Psoas muscle (tissue), 8 donors: ENCODE data around the gene SAE1. TPM values are rescaled to one million over a fixed set of nuclear protein-coding genes. Genes with fewer than 3 reads are reported as not detected.

ENCODE experiments used
- ATAC-seq, 4 donors: fragments of 200-7000 bp; cut with Tn5 transposase; one replicate each; pipeline ENCODE4 v1.9.1; 2020; ENCODE audit warnings: moderate library complexity in 3 of 4, mild to moderate bottlenecking in 2 of 4
- DNase-seq, 2 donors: peaks; one replicate each; pipeline ENCODE4 v3.0.0-alpha.2; 2020
- H3K27ac ChIP-seq: fragments of 200-600 bp; one replicate; pipeline ENCODE4 v1.8.0; 2022
- H3K27me3 ChIP-seq, 3 donors: fragments of 200-600 bp in 1 of 3; one replicate each; pipeline versions ENCODE4 v1.6.1 to v1.8.0; 2013 to 2022; ENCODE audit warnings: low read length in 2 of 3, mild to moderate bottlenecking in 2 of 3, moderate library complexity in 1 of 3; ENCODE audit not compliant: insufficient read depth in 3 of 3
- H3K36me3 ChIP-seq, 2 donors: fragments of 200-600 bp in 1 of 2; one replicate each; pipeline versions ENCODE4 v1.6.1 to v1.8.0; 2013 to 2022; ENCODE audit warnings: low read depth in 1 of 2, mild to moderate bottlenecking in 1 of 2, moderate library complexity in 1 of 2; ENCODE audit not compliant: insufficient read depth in 1 of 2
- H3K4me1 ChIP-seq: fragments of 200-600 bp; one replicate; pipeline ENCODE4 v1.8.0; 2022
- H3K4me3 ChIP-seq: fragments of 200-600 bp; one replicate; pipeline ENCODE4 v1.8.0; 2022; ENCODE audit warnings: mild to moderate bottlenecking
- H3K9me3 ChIP-seq: fragments of 200-600 bp; one replicate; pipeline ENCODE4 v1.8.0; 2022
- WGBS, 3 donors: extraction: QIAGEN DNeasy Blood & Tissue Kit; methylation state at CpG; one replicate each; pipeline versions ENCODE4 v1.1.6 to v1.1.7; 2013; 5-methylcytosine and 5-hydroxymethylcytosine counted together
- intact Hi-C, 2 donors: fragments of 100-400 bp; cut with DNase I; formaldehyde crosslinking; loops; one replicate each; pipeline versions ENCODE4 v1.11.0 to v1.14.2; 2022
- polyA plus RNA-seq, 3 donors: library from polyadenylated mRNA; stranded (reverse); fragments of 200-250 nt; gene quantifications; one replicate each; pipeline ENCODE4 v1.2.3, GENCODE V29; 2013
- total RNA-seq, 4 donors: library from RNA; stranded (reverse); fragmentation: NEBNext Ultra II Directional in 2 of 4; extraction: Animal tissue kit (Norgen Biotek cat#: 25700) in 2 of 4; gene quantifications; one replicate each; pipeline versions ENCODE4 v1.2.1 to v1.2.4, GENCODE V29; 2021 to 2023
- TF ChIP-seq, protein P1 (sequence below): fragments of 200-600 bp; IDR thresholded peaks from one replicate; pipeline ENCODE4 v1.8.0; 2022; ENCODE audit warnings: antibody characterized with exemption
- donor health status: healthy with polysubstance abuse.
- donor health status: DM: no; HTN: no; CAD: no; lungs with moderate emphysema.
- donor health status: Bipolar disorder and iron deficiency.
- donor health status: healthy.
- donor health status: DM: yes; HTN: yes; CAD: no.
- donor health status: DM: no; HTN: no; CAD: no.
- donor health status: DM: no; HTN: no; CAD: no.
- donor health status: DM: yes; HTN: yes; CAD: no.

SAE1 gene
- total and polyA plus RNA-seq, 7 donors: 30.7 to 63.4 (median 42.0) TPM

DNA sequence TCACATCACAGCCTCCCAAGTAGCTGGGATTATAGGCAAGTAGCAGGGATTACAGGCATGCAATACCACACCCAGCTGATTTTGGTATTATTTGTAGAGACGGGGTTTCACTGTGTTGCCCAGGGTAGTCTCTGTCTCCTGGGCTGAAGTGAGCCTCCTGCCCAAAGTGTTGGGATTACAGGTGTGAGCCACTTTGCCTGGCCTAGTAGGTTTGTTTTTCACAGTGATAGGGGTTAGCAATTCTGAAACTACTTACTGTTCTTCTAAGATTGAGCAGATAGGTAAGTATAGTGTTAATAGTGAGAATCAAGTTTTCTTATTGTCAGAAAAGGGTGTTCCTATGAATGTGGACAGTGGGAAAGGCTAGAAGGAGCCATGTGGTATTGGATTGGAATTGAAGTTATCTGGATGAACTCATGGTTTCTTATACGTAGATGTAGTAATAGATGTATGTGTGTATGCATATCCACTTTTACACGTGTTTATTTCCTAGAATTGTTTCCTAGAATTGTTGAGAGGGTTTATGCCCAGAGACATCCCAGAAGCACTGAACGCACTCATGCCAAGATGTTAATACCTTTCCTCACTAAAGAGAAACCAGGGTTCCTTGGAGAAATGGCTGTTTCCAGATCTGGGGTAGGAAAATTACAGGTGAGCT, 49.1 kb downstream of the SAE1 start:
- ATAC-seq (no peak), DNase-seq (no peak)
- Histone ChIP-seq H3K9me3 (no peaks in the 10 kb centered on the region), H3K27me3 (no peaks in the 10 kb centered on the region), H3K27ac (no peak overlapping the region), H3K4me3 (no peak overlapping the region), H3K4me1 (peaks cover 5% of the 10 kb centered on the region), H3K36me3 (peaks cover 3 to 37% of the 10 kb centered on the region in 2 donors)
- 78 to 88% (median 83%) methylated on average over 4 of the region's 4 CpGs for WGBS, 3 donors
- intact Hi-C loops: no loop called here
- TF ChIP-seq, protein P1, sequence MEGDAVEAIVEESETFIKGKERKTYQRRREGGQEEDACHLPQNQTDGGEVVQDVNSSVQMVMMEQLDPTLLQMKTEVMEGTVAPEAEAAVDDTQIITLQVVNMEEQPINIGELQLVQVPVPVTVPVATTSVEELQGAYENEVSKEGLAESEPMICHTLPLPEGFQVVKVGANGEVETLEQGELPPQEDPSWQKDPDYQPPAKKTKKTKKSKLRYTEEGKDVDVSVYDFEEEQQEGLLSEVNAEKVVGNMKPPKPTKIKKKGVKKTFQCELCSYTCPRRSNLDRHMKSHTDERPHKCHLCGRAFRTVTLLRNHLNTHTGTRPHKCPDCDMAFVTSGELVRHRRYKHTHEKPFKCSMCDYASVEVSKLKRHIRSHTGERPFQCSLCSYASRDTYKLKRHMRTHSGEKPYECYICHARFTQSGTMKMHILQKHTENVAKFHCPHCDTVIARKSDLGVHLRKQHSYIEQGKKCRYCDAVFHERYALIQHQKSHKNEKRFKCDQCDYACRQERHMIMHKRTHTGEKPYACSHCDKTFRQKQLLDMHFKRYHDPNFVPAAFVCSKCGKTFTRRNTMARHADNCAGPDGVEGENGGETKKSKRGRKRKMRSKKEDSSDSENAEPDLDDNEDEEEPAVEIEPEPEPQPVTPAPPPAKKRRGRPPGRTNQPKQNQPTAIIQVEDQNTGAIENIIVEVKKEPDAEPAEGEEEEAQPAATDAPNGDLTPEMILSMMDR: no peak

DNA sequence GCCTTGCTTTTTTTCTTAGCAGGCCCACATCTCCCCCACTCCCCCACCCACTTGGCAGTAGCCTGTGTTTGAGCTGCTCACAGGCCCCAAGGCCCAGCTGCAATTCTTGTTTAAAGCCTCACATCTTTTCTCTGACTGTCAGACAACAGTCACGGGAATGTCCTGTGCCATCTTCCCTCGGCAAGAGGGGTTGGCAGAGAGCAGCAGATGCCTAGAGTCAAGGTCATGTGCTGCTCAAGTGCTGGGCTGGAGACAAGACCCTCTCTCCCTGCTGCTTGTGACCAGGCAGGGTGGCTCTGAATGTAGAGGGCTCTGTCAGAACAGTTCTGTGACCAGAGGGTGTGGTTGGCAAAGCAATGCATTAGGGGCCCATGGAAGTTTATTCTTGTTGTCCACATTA, 53.0 kb downstream of the SAE1 start:
- Histone ChIP-seq H3K4me3 (no peak overlapping the region), H3K27me3 (no peaks in the 10 kb centered on the region), H3K27ac (no peak overlapping the region), H3K4me1 (peaks cover 5% of the 10 kb centered on the region), H3K9me3 (no peaks in the 10 kb centered on the region), H3K36me3 (peaks cover 0 to 22% of the 10 kb centered on the region in 2 donors)
- WGBS, 3 donors: 47 to 56% (median 52%) methylated on average over 2 of the region's 2 CpGs
- DNase-seq (no peak), ATAC-seq (no peak)
- TF ChIP-seq, protein P1: no peak
- intact Hi-C loops: no loop called here

DNA sequence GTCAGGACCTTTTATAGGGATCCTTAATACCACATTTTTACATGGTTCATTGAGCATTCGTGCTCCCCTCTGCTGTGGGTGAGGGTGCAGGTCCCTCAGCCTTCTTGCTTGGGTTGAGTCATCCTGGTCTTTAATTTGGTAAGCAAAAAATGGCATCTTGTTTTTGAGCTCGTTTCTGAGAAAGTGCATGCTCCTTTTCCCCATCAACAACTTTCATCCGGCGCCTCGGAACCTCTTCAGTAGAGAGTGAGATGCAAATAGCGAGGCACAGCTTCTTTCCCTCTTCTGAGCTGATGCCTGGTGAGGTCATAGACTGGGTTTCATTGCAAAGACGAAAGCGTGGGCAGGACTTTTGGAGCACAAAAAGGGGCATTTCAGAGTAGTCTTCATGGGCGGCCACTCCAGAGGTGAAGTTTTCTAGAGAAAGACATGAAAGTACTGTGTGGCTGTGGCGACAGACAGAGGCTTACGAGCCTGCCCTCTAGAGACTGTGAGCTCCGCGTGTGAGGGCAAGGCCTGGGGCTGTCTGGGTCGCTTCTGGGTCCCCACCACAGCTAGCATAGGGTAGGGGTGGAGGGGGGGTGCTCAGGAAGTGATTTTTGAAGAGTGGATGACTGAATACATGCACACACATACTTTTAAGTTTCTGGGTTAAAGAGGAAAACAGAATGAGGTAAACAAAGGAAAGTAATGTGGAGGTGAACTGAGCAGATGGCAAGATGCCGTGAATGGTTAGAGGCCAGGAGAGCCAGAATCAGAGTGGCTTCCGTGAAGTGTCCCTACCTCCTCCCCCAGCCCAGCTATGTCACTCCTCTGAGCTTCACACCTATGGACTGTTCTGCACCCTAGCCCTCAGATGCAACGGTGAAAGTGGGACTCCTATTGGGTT, 56.1 kb downstream of the SAE1 start:
- no peak for DNase-seq
- Histone ChIP-seq H3K4me3 (no peak overlapping the region), H3K27ac (no peak overlapping the region), H3K36me3 (peaks cover 0 to 9% of the 10 kb centered on the region in 2 donors), H3K4me1 (peaks cover 24% of the 10 kb centered on the region), H3K27me3 (no peaks in the 10 kb centered on the region), H3K9me3 (no peaks in the 10 kb centered on the region)
- ATAC-seq: no peak
- TF ChIP-seq, protein P1: no peak
- WGBS, 3 donors: 82 to 88% (median 86%) methylated on average over 17 of the region's 17 CpGs
- intact Hi-C loops: no loop called here

DNA sequence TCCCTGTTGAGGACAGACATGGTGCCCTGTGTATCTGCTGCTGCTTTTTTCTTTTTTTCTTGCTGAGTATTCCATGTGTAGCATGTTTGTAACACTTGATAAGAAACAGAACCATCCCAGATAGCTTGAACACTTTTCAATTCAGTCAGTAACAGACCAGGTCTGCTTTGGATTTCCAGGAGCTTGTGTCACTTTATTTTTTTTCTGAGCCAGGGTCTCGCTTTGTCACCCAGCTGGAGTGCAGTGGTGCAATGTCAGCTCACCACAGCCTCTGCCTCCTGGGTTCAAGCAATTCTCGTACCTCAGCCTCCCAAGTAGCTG, 56.7 kb downstream of the SAE1 start:
- DNase-seq: no peak
- Histone ChIP-seq H3K27me3 (no peaks in the 10 kb centered on the region), H3K4me1 (peaks cover 24% of the 10 kb centered on the region), H3K4me3 (no peak overlapping the region), H3K36me3 (peaks cover 0 to 9% of the 10 kb centered on the region in 2 donors), H3K27ac (no peak overlapping the region), H3K9me3 (no peaks in the 10 kb centered on the region)
- ATAC-seq: no peak
- intact Hi-C loops: no loop called here
- TF ChIP-seq, protein P1: no peak
- 77 to 95% (median 93%) methylated on average over 2 of the region's 2 CpGs for WGBS, 3 donors
